DMS79 (cell line): ENCODE data around the gene UPF3B.
"Not testable (repeated sequence)": the region's sequence is repeated elsewhere in the genome, so short reads cannot be mapped to it uniquely, and the experiment has no call there.

ENCODE experiments used
- DNase-seq: peaks from one replicate; lab custom pipeline; 2025; lab: John Stamatoyannopoulos, UW

UPF3B gene, protein sequence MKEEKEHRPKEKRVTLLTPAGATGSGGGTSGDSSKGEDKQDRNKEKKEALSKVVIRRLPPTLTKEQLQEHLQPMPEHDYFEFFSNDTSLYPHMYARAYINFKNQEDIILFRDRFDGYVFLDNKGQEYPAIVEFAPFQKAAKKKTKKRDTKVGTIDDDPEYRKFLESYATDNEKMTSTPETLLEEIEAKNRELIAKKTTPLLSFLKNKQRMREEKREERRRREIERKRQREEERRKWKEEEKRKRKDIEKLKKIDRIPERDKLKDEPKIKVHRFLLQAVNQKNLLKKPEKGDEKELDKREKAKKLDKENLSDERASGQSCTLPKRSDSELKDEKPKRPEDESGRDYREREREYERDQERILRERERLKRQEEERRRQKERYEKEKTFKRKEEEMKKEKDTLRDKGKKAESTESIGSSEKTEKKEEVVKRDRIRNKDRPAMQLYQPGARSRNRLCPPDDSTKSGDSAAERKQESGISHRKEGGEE

GRCh38 chrX:119852382-119853353 is at the start of gene UPF3B:
TSS of gene UPF3B (minus strand) at chrX:119852963. CDS start at chrX:119852928, 35 bp downstream.
- peak; percentile 95 for DNase-seq

- DNase-seq, result no peak
Measured at GRCh38 chrX:119900976-119901375, 48.2 kb upstream of the UPF3B start.

DNA sequence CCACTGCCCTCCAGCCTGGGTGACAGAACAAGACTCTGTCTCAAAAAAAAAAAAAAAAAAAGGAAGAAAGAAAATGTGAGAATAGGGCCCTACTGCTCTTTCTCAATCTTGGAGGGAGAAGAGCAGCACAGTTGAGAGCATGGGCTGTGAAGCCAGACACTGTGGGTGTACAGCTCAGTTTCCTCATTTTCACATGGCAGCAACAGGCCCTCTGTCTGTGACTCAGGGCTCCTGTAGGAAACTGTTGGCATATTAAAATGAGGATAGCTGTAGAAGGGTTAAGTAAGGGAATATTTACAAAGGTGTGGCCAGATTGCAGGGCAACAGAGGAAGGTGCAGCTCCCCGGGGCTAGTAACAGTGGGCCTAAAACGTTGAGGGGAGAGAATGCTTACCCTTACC is 46.4 kb upstream of the UPF3B start:
- no peak for DNase-seq

- no peak for DNase-seq
Measured at GRCh38 chrX:119895843-119896326, 43.1 kb upstream of the UPF3B start, which contains the start of gene AKAP14. TSS of gene AKAP14 (plus strand) at chrX:119895893. CDS start at chrX:119903224, 7,331 bp downstream.

DNA sequence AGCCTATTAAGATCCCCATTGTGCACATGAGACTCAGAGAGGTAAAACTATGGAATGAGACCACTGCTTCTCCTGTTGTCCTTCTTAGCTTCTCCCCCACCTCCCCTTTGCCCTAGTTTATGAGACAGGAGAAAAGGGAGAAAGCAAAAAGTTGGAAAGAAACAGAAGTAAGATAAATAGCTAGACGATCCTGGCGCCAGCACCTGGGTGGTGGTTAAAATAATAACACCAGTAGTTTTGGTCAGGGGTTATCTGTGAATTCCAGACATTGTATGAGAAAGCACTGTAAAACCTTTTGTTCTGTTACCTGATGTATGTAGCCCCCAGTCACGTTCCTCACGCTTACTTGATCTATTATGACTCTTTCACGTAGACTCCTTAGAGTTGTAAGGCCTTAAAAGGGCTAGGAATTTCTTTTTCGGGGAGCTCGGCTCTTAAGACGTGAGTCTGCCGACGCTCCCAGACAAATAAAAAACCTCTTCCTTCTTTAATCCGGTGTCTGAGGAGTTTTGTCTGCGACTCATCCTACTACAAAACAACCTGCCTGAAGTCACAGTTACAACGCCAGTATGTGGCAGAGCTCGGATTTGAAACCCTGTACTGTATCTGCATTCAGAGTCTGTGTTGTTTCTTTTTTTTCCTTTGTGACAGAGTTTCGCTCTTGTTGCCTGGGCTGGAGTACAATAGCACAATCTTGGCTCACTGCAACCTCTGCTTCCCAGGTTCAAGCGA is 39.4 kb upstream of the UPF3B start:
- DNase-seq, result not testable (repeated sequence)

GRCh38 chrX:119890626-119891025 is 37.9 kb upstream of the UPF3B start:
- DNase-seq, result not testable (repeated sequence)

- DNase-seq, result peak; percentile 32
Measured at GRCh38 chrX:119887721-119888425, 35.1 kb upstream of the UPF3B start.

DNA sequence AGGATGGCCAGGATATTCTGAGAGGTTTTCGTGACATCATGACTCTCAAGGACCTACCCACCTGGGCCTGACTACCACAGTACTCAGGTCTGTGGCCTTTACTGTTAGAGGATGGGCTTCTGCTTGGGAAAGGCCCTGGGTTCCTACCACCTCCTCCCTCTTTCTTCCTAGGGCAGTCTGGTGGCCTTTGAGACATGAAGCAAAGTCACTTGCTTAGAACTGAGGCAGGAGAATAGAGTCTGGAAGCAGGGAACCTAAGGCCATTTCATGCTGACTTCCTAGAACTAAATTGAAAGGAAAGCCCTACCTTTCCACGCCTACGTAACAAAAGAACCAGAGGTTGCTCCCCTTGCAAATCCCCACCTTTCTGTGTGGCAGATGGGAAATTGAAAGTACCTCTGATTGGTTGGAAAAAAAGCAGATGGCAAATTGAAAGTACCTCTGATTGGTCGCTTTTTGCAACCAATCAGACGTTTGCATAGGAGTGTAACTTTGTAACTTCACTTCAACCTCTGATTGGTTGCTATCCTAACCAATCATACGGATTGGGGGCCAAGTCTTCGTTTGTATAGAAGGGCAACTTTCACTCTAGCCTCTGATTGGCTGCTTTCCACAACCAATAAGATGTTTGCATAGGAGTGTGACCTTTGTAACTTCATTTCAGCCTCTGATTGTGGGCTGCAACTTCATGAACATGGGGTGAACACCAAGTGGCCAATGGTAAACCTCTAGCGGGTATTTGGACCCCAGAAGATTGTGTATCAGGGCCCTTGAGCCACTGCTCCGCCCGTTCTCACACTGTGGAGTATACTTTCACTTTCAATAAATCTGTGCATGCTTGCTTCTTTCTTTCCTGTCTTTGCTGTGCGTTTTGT is 33.0 kb upstream of the UPF3B start:
- no peak for DNase-seq

DNA sequence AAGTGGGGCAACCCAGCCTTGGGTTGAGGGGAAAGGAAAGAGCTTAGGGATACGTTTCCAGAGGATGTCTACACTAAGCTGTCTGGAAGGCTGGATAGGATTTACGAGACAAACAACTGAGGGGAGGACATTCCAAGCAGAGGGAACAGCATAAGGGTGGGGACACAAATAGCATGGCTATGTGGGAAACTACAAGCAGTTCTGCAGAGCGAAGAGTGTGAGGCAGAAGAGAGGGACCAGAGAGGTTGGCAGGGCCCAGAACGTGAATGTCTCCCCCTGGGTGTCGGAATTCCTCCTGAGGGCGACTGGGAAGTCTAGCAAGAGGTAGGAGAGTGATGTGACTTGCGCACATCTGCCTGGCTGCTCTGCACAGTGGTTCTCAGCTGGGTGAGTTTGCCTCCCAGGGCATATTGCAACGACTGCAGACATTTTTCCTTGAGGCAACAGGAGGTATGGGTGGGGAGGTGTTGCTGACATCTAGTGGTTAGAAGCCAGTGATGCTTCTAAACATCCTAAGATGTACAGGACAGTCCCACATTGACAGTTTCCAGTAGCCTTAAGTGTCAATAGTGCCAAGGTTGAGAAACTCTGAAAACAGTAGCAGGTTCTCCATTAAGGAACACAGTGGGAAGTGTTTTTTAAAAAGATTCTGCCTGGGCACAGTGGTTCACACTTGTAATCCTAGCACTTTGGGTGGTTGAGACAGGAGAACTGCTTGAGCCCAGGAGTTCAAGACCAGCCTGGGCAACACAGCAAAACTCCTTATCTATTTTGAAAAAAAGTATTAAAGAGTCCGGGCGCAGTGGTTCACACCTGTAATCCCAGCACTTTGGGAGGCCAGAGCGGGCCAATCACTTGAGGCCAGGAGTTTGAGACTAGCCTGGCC is 28.0 kb upstream of the UPF3B start:
- no peak for DNase-seq

DNA sequence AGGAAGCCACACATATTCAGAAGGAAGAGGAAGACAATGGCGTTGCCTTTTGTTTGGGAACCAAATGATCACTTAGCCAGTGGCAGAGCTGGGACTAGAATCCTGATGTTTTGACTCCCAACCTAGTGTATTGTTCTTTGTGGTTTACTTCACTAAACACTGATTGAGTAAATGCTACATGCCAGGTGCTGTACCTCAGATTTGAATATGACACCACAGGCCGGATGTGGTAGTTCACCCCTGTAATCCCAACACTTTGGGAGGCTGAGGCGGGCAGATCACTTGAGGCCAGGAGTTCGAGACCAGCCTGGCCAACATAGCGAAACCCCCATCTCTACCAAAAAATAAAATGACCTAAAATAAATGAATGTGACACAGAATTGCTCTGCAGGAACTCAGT is 27.3 kb upstream of the UPF3B start:
- no peak for DNase-seq

DNA sequence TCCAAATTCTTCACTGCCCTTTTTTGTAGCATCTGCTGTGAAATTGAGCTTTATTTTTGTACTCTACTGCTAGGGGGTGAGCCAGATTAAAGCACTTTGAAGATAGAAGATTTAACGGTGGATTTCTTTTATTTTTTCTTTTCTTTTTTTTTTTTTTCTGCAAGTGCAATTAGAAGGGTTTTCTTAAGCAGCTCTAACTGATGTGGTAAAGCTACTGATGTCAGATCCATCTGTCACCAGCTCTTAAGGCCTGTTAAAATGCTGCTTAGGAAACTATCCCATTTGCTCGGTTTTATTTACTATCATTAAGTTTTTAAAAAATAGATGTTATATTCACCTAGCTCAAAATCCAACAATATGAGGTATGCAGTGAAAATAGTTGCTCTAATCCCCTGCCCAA is 26.0 kb upstream of the UPF3B start:
- no peak for DNase-seq

DNA sequence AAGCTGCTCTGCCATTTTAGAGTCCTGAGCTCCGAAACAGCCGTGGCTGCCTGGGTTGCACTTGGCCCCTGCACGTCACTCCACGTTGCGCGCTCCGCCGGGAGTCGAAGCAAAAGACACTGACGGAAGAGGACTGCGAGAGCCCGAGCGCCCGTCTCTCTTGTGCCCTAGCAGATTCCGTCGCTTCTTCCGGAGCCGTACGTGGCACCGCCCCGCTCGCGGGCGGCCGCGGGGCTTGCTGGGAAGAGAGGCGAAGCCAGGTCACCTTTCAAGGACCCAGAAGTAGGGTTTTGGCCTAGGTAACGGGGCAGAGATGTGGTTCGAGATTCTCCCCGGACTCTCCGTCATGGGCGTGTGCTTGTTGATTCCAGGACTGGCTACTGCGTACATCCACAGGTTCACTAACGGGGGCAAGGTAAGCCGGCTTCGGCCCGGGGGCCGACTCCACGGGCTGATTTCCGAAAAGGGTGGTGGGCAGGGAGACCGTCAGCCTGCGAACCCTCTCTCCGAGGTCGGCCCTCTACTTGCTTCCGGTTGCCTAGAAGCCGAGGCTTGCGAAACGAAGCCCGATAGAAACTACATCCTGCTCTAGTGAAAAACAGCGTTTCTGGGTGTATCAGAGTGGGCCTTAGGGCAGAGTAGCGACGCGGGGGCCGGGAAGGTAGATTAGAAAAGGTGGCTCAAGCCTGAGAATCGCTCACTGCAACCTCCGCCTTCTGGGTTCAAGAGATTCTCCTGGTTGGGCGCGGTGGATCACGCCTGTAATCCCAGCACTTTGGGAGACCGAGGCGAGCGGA is 19.0 kb upstream of the UPF3B start, which contains the start of the genes NDUFA1 and RNF113A:
NDUFA1 (plus strand) TSS at position 234 of the 797 bp plus-strand sequence; CDS start at position 314, 80 bp downstream.
RNF113A (minus strand) TSS at position 135 of the 797 bp plus-strand sequence; CDS start at position 15, 120 bp downstream.
- peak; percentile 30 for DNase-seq

DNA sequence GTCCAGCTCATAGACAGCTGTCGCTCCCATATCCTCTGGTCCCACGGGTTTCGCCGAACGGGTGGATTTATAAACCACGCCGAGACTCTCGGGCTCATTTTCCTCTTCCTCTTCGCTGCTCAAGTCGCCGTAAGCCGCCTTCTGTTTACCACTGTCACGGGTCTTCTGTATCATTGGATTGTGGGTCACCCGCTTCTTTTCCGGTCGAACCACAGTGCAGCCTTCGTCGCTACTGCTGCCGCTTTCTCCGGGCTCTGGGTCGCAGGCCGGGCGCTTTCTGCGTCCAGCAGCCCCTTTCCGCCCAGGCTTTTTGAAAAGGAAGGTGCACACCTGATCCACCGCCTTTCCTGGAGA is 18.5 kb upstream of the UPF3B start:
- no peak for DNase-seq

GRCh38 chrX:119870626-119871131 is 17.9 kb upstream of the UPF3B start:
- peak; percentile 3 for DNase-seq

GRCh38 chrX:119853444-119853843 is 681 bp upstream of the UPF3B start:
- DNase-seq, result no peak

- no peak for DNase-seq
Measured at GRCh38 chrX:119833905-119834304, 18.9 kb downstream of the UPF3B start.

GRCh38 chrX:119828446-119828845 is 24.3 kb downstream of the UPF3B start:
- DNase-seq, result no peak
